ENCODE results near the gene CAMK1D.

GRCh38 chr10:12420530-12421120, 71.3 kb downstream of the CAMK1D start:
- TF ChIP-seq CTCF (IDR thresholded peaks at IDR 0.05) (no peak), POLR2AphosphoS5 (IDR thresholded peaks at IDR 0.05) (no peak), POLR2A (IDR thresholded peaks at IDR 0.05) (no peak)
